Keratinocyte (primary cell): ENCODE data around the gene WDR70. TPM values are rescaled to one million over a fixed set of nuclear protein-coding genes. Genes with fewer than 3 reads are reported as not detected.

ENCODE experiments used
- DNase-seq: peaks from one replicate; pipeline ENCODE4 v3.0.0-alpha.2; 2011; ENCODE audit warnings: low read depth, missing footprints, low spot score
- FAIRE-seq: peaks from 2 replicates; lab custom pipeline; 2011; peaks lifted over from hg19 to GRCh38; lab: Jason Lieb, UNC
- H2AFZ ChIP-seq: 2 replicates; pipeline ENCODE4 v1.6.0; 2012; ENCODE audit warnings: low read length, control low read depth, inconsistent platforms; ENCODE audit not compliant: control insufficient read depth
- H3K27ac ChIP-seq: 2 replicates; pipeline ENCODE4 v1.5.1; 2011; ENCODE audit warnings: low read length; ENCODE audit not compliant: control insufficient read depth, insufficient read depth
- H3K27me3 ChIP-seq: 3 replicates; pipeline ENCODE4 v1.6.0; 2011; ENCODE audit warnings: low read length; ENCODE audit not compliant: control insufficient read depth, insufficient read depth; ENCODE audit errors: extremely low read depth
- H3K36me3 ChIP-seq, 2 experiments: 2 replicates in 1 of 2; 3 replicates in 1 of 2; pipeline ENCODE4 v1.5.1; 2011; ENCODE audit warnings: low read length in 2 of 2, mild to moderate bottlenecking in 1 of 2; ENCODE audit not compliant: control insufficient read depth in 2 of 2, insufficient read depth in 2 of 2; ENCODE audit errors: extremely low read depth in 1 of 2
- H3K4me1 ChIP-seq: 3 replicates; pipeline ENCODE4 v1.5.1; 2011; ENCODE audit warnings: low read length; ENCODE audit not compliant: control insufficient read depth, insufficient read depth; ENCODE audit errors: extremely low read depth
- H3K4me2 ChIP-seq: 3 replicates; pipeline ENCODE4 v1.6.0; 2011; ENCODE audit warnings: low read depth, low read length; ENCODE audit not compliant: control insufficient read depth, insufficient read depth; ENCODE audit errors: extremely low read depth
- H3K4me3 ChIP-seq, 3 experiments: fragments of 200-600 bp in 1 of 3; sonication (generic) in 1 of 3; 2 replicates in 2 of 3; 3 replicates in 1 of 3; pipeline ENCODE4 v1.5.1; 2011 to 2016; ENCODE audit warnings: low read length in 3 of 3, mild to moderate bottlenecking in 3 of 3, control low read depth in 2 of 3, inconsistent platforms in 1 of 3, low read depth in 1 of 3, mixed read lengths in 1 of 3, mixed run types in 1 of 3, moderate library complexity in 1 of 3; ENCODE audit not compliant: control insufficient read depth in 2 of 3, insufficient read depth in 2 of 3; ENCODE audit errors: extremely low read depth in 1 of 3
- H3K79me2 ChIP-seq: 2 replicates; pipeline ENCODE4 v1.6.0; 2012; ENCODE audit warnings: low read length; ENCODE audit not compliant: control insufficient read depth, insufficient read depth
- H3K9ac ChIP-seq: 3 replicates; pipeline ENCODE4 v1.6.0; 2011; ENCODE audit warnings: low read length; ENCODE audit not compliant: control insufficient read depth, insufficient read depth; ENCODE audit errors: extremely low read depth
- H3K9me1 ChIP-seq: 3 replicates; pipeline ENCODE4 v1.6.0; 2011; ENCODE audit warnings: low read length; ENCODE audit not compliant: control insufficient read depth, insufficient read depth; ENCODE audit errors: extremely low read depth
- H3K9me3 ChIP-seq: 2 replicates; pipeline ENCODE4 v1.5.1; 2012; ENCODE audit warnings: low read depth, low read length; ENCODE audit not compliant: control insufficient read depth
- H4K20me1 ChIP-seq: 3 replicates; pipeline ENCODE4 v1.6.0; 2011; ENCODE audit warnings: low read length; ENCODE audit not compliant: control insufficient read depth, insufficient read depth; ENCODE audit errors: extremely low read depth
- EZH2 ChIP-seq: IDR thresholded peaks from one replicate; pipeline ENCODE4 v1.6.1; 2012; ENCODE audit warnings: inconsistent platforms, mild to moderate bottlenecking, low read length, moderate library complexity
- dilution Hi-C: fragments of 300-500 bp; cut with MboI; formaldehyde crosslinking; loops from one replicate; pipeline ENCODE4 v1.7.0; 2020; ENCODE audit warnings: low sequenced_read_pairs; ENCODE audit not compliant: extremely low pct_ligation_motif_present
- polyA plus RNA-seq, 5 experiments: library from polyadenylated mRNA; depleted of rRNA in 3 of 5; stranded (reverse) in 3 of 5; stranded (forward) in 1 of 5; unstranded in 1 of 5; fragments of >200 nt; gene quantifications; 1 replicate in 1 of 5; 2 replicates in 3 of 5; 3 replicates in 1 of 5; pipeline versions ENCODE4 v1.2.1 to v1.2.3, GENCODE V29; 2011 to 2012; ENCODE audit warnings: missing spikeins in 2 of 5, low read depth in 1 of 5, low replicate concordance in 1 of 5
- TF ChIP-seq, protein P1 (sequence below), 3 experiments: IDR thresholded peaks in 1 of 3; conservative IDR thresholded peaks in 1 of 3; optimal IDR thresholded peaks in 1 of 3; 2 replicates in 2 of 3; 3 replicates in 1 of 3; pipeline versions ENCODE3 to v1.5.1; 2011; ENCODE audit warnings: low read length in 3 of 3, mild to moderate bottlenecking in 3 of 3, moderate library complexity in 2 of 3, control low read depth in 1 of 3, inconsistent platforms in 1 of 3; ENCODE audit not compliant: insufficient read depth in 2 of 3; ENCODE audit errors: extremely low read depth in 1 of 3

WDR70 gene
- polyA plus RNA-seq, 1 donor (not counting 4 experiments of a cell fraction or from before 2014, with no cell fraction given), result 25.1 TPM

- FAIRE-seq, result no peak
- TF ChIP-seq EZH2, result no peak
- TF ChIP-seq, protein P1, sequence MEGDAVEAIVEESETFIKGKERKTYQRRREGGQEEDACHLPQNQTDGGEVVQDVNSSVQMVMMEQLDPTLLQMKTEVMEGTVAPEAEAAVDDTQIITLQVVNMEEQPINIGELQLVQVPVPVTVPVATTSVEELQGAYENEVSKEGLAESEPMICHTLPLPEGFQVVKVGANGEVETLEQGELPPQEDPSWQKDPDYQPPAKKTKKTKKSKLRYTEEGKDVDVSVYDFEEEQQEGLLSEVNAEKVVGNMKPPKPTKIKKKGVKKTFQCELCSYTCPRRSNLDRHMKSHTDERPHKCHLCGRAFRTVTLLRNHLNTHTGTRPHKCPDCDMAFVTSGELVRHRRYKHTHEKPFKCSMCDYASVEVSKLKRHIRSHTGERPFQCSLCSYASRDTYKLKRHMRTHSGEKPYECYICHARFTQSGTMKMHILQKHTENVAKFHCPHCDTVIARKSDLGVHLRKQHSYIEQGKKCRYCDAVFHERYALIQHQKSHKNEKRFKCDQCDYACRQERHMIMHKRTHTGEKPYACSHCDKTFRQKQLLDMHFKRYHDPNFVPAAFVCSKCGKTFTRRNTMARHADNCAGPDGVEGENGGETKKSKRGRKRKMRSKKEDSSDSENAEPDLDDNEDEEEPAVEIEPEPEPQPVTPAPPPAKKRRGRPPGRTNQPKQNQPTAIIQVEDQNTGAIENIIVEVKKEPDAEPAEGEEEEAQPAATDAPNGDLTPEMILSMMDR (optimal IDR thresholded peaks at IDR 0.05 in 1 of 3, IDR thresholded peaks at IDR 0.05 in 1 of 3, conservative IDR thresholded peaks at IDR 0.05 in 1 of 3; ENCODE audit: extremely low read depth in 1 of 3, insufficient read depth in 2 of 3, low read length in 3 of 3), result no peak
- Histone ChIP-seq H3K9ac (no peak overlapping the region), H3K4me2 (no peak overlapping the region), H3K27ac (no peak overlapping the region), H3K9me3 (no peaks in the 10 kb centered on the region), H3K4me3 (no peak overlapping the region), H2AFZ (no peak overlapping the region), H4K20me1 (no peaks in the 10 kb centered on the region), H3K9me1 (no peaks in the 10 kb centered on the region), H3K27me3 (no peaks in the 10 kb centered on the region), H3K36me3 (no peaks in the 10 kb centered on the region), H3K4me1 (no peaks in the 10 kb centered on the region), H3K79me2 (no peaks in the 10 kb centered on the region)
- no peak for DNase-seq
- dilution Hi-C loops, result no loop called here
Measured at GRCh38 chr5:37557734-37558293, 178.7 kb downstream of the WDR70 start.

- Histone ChIP-seq H3K27ac (no peak overlapping the region), H3K9me1 (no peaks in the 10 kb centered on the region), H3K4me2 (no peak overlapping the region), H3K79me2 (no peaks in the 10 kb centered on the region), H3K4me1 (no peaks in the 10 kb centered on the region), H3K9ac (no peak overlapping the region), H3K4me3 (no peak overlapping the region), H3K9me3 (no peaks in the 10 kb centered on the region), H3K27me3 (no peaks in the 10 kb centered on the region), H4K20me1 (no peaks in the 10 kb centered on the region), H3K36me3 (no peaks in the 10 kb centered on the region), H2AFZ (no peak overlapping the region)
- TF ChIP-seq, protein P1 (optimal IDR thresholded peaks at IDR 0.05 in 1 of 3, IDR thresholded peaks at IDR 0.05 in 1 of 3, conservative IDR thresholded peaks at IDR 0.05 in 1 of 3; ENCODE audit: extremely low read depth in 1 of 3, insufficient read depth in 2 of 3, low read length in 3 of 3), result no peak
- no peak for TF ChIP-seq EZH2
- dilution Hi-C loops, result no loop called here
- DNase-seq (no peak), FAIRE-seq (no peak)
Measured at GRCh38 chr5:37565062-37565670, 186.0 kb downstream of the WDR70 start.
